HG03442 (cell line): ENCODE results near the gene CFAP410.
"Not testable (repeated sequence)": the region's sequence is repeated elsewhere in the genome, so short reads cannot be mapped to it uniquely, and the experiment has no call there.

Source experiments
- ATAC-seq: cut with Tn5 transposase; IDR thresholded peaks from one replicate; pipeline ENCODE4 v1.9.1; 2021; ENCODE audit warnings: mild to moderate bottlenecking, moderate library complexity; ENCODE audit not compliant: unreplicated experiment

The CFAP410 gene

GRCh38 chr21:44318489-44319285 is 20.5 kb downstream of the CFAP410 start:
- ATAC-seq, result no peak

- no peak for ATAC-seq
Observed at GRCh38 chr21:44317871-44318270, 21.3 kb downstream of the CFAP410 start.

- no peak for ATAC-seq
Observed at GRCh38 chr21:44317241-44317782, 21.9 kb downstream of the CFAP410 start.

GRCh38 chr21:44316277-44316900 is 22.8 kb downstream of the CFAP410 start:
- ATAC-seq, result no peak

- no peak for ATAC-seq
Observed at GRCh38 chr21:44315691-44316203, 23.4 kb downstream of the CFAP410 start.

- ATAC-seq, result no peak
Observed at GRCh38 chr21:44314561-44314960, 24.6 kb downstream of the CFAP410 start.

- ATAC-seq, result no peak
Observed at GRCh38 chr21:44314128-44314527, 25.1 kb downstream of the CFAP410 start.

- no peak for ATAC-seq
Observed at GRCh38 chr21:44313451-44313850, 25.7 kb downstream of the CFAP410 start.

- no peak for ATAC-seq
Observed at GRCh38 chr21:44312716-44313115, 26.5 kb downstream of the CFAP410 start.

- no peak for ATAC-seq
Observed at GRCh38 chr21:44312089-44312488, 27.1 kb downstream of the CFAP410 start.

GRCh38 chr21:44310628-44311507 is 28.3 kb downstream of the CFAP410 start:
- no peak for ATAC-seq

GRCh38 chr21:44306936-44307704 is 32.1 kb downstream of the CFAP410 start:
- ATAC-seq, result no peak

GRCh38 chr21:44305691-44306090 is 33.5 kb downstream of the CFAP410 start:
- ATAC-seq, result no peak

GRCh38 chr21:44304877-44305293 is 34.3 kb downstream of the CFAP410 start:
- ATAC-seq, result no peak

- no peak for ATAC-seq
Observed at GRCh38 chr21:44304011-44304616, 35.1 kb downstream of the CFAP410 start.

GRCh38 chr21:44303490-44303981 is 35.7 kb downstream of the CFAP410 start:
- ATAC-seq, result no peak

- not testable (repeated sequence) for ATAC-seq
Observed at GRCh38 chr21:44302573-44303401, 36.4 kb downstream of the CFAP410 start.

GRCh38 chr21:44301961-44302406 is 37.2 kb downstream of the CFAP410 start:
- ATAC-seq, result no peak

- no peak for ATAC-seq
Observed at GRCh38 chr21:44301141-44301540, 38.0 kb downstream of the CFAP410 start.
